H9 (cell line): Measurements from ENCODE around the gene SLC4A3. TPM values are rescaled to one million over a fixed set of nuclear protein-coding genes. Genes with fewer than 3 reads are reported as not detected.

ENCODE experiments used
- DNase-seq: peaks from one replicate; pipeline ENCODE4 v3.0.0-alpha.2; 2017
- H2AFZ ChIP-seq: one replicate; pipeline ENCODE4 v1.6.1; 2013; ENCODE audit warnings: mild to moderate bottlenecking, low read length, control low read depth, moderate library complexity
- H2AK5ac ChIP-seq: 2 replicates; pipeline ENCODE4 v1.6.1; 2013; ENCODE audit warnings: low read length, control low read depth, mixed read lengths; ENCODE audit not compliant: insufficient read length
- H2BK120ac ChIP-seq: one replicate; pipeline ENCODE4 v1.6.1; 2013; ENCODE audit warnings: low read depth, mild to moderate bottlenecking, low read length, control low read depth, inconsistent platforms; ENCODE audit not compliant: poor library complexity, severe bottlenecking
- H2BK12ac ChIP-seq: 2 replicates; pipeline ENCODE4 v1.6.1; 2013; ENCODE audit warnings: low read length, control low read depth, mixed read lengths, low read depth; ENCODE audit not compliant: insufficient read length
- H2BK15ac ChIP-seq: 2 replicates; pipeline ENCODE4 v1.6.1; 2013; ENCODE audit warnings: low read depth, low read length, control low read depth
- H2BK20ac ChIP-seq: one replicate; pipeline ENCODE4 v1.6.1; 2013; ENCODE audit warnings: low read depth, mild to moderate bottlenecking, low read length, control low read depth, inconsistent platforms; ENCODE audit not compliant: poor library complexity, severe bottlenecking
- H2BK5ac ChIP-seq: 2 replicates; pipeline ENCODE4 v1.6.1; 2013; ENCODE audit warnings: low read length, control low read depth, mixed read lengths; ENCODE audit not compliant: insufficient read length
- H3K14ac ChIP-seq: 2 replicates; pipeline ENCODE4 v1.6.1; 2013; ENCODE audit warnings: low read length, control low read depth; ENCODE audit not compliant: insufficient read depth
- H3K18ac ChIP-seq: 2 replicates; pipeline ENCODE4 v1.6.1; 2013; ENCODE audit warnings: low read depth, mild to moderate bottlenecking, mixed read lengths, low read length, control low read depth; ENCODE audit not compliant: insufficient read length
- H3K23ac ChIP-seq: 2 replicates; pipeline ENCODE4 v1.6.1; 2013; ENCODE audit warnings: low read length, control low read depth, mixed read lengths, low read depth; ENCODE audit not compliant: insufficient read length
- H3K23me2 ChIP-seq: 2 replicates; pipeline ENCODE4 v1.6.1; 2013; ENCODE audit warnings: low read depth, mild to moderate bottlenecking, mixed read lengths, low read length, control low read depth; ENCODE audit not compliant: insufficient read length, poor library complexity, severe bottlenecking
- H3K27ac ChIP-seq: 2 replicates; pipeline ENCODE4 v1.5.1; 2013; ENCODE audit warnings: low read length, control low read depth, mixed read lengths, low read depth; ENCODE audit not compliant: insufficient read length
- H3K27me3 ChIP-seq: 2 replicates; pipeline ENCODE4 v1.6.1; 2013; ENCODE audit warnings: low read length, control low read depth, inconsistent platforms; ENCODE audit not compliant: insufficient read depth
- H3K4ac ChIP-seq: 2 replicates; pipeline ENCODE4 v1.6.1; 2013; ENCODE audit warnings: low read depth, mild to moderate bottlenecking, control low read depth, inconsistent platforms, low read length, moderate library complexity
- H3K4me1 ChIP-seq: 2 replicates; pipeline ENCODE4 v1.6.1; 2013; ENCODE audit warnings: low read length, control low read depth, inconsistent platforms; ENCODE audit not compliant: insufficient read depth
- H3K4me2 ChIP-seq: 2 replicates; pipeline ENCODE4 v1.6.1; 2013; ENCODE audit warnings: low read length, control low read depth, mixed read lengths; ENCODE audit not compliant: insufficient read length, insufficient read depth
- H3K56ac ChIP-seq: 2 replicates; pipeline ENCODE4 v1.6.1; 2013; ENCODE audit warnings: low read depth, mild to moderate bottlenecking, mixed read lengths, low read length, control low read depth; ENCODE audit not compliant: insufficient read length
- H3K79me1 ChIP-seq: 2 replicates; pipeline ENCODE4 v1.6.1; 2013; ENCODE audit warnings: low read depth, mild to moderate bottlenecking, moderate library complexity, low read length, control low read depth, inconsistent platforms; ENCODE audit not compliant: insufficient read depth, poor library complexity, severe bottlenecking
- H3K79me2 ChIP-seq: 2 replicates; pipeline ENCODE4 v1.6.1; 2013; ENCODE audit warnings: low read length, control low read depth, inconsistent platforms; ENCODE audit not compliant: insufficient read depth
- H3K9ac ChIP-seq: 2 replicates; pipeline ENCODE4 v1.6.1; 2013; ENCODE audit warnings: low read length, control low read depth, mixed read lengths; ENCODE audit not compliant: insufficient read length; ENCODE audit errors: extremely low read depth
- H3K9me3 ChIP-seq: one replicate; pipeline ENCODE4 v1.6.1; 2013; ENCODE audit warnings: low read depth, low read length, inconsistent platforms; ENCODE audit not compliant: control insufficient read depth
- H3T11ph ChIP-seq: one replicate; pipeline ENCODE4 v1.6.1; 2013; ENCODE audit warnings: mild to moderate bottlenecking, low read length, control low read depth, inconsistent platforms
- H4K20me1 ChIP-seq: one replicate; pipeline ENCODE4 v1.6.1; 2013; ENCODE audit not compliant: control insufficient read depth, insufficient read length, insufficient read depth
- H4K5ac ChIP-seq: 2 replicates; pipeline ENCODE4 v1.6.1; 2013; ENCODE audit warnings: low read depth, mild to moderate bottlenecking, mixed read lengths, low read length, control low read depth; ENCODE audit not compliant: insufficient read length
- H4K8ac ChIP-seq: replicated peaks from 2 replicates; pipeline ENCODE4 v1.6.1; 2013; ENCODE audit warnings: low read length, control low read depth, mixed read lengths, low read depth; ENCODE audit not compliant: insufficient read length
- H4K91ac ChIP-seq: 2 replicates; pipeline ENCODE4 v1.6.1; 2013; ENCODE audit warnings: low read depth, mild to moderate bottlenecking, moderate library complexity, mixed read lengths, low read length, control low read depth; ENCODE audit not compliant: insufficient read length
- H3K27ac Mint-ChIP-seq, 3 experiments: 2 replicates in 2 of 3; 3 replicates in 1 of 3; pipeline ENCODE4 v1.8.0; 2020 to 2021; ENCODE audit warnings: mixed read lengths in 3 of 3, mild to moderate bottlenecking in 1 of 3, moderate library complexity in 1 of 3
- H3K27me3 Mint-ChIP-seq: 2 replicates; pipeline ENCODE4 v1.8.0; 2021; ENCODE audit warnings: low read depth, mild to moderate bottlenecking, moderate library complexity, mixed read lengths
- H3K36me3 Mint-ChIP-seq, 3 experiments: 2 replicates in 2 of 3; 3 replicates in 1 of 3; pipeline ENCODE4 v1.8.0; 2020 to 2021; ENCODE audit warnings: low read depth in 3 of 3, mixed read lengths in 3 of 3; ENCODE audit not compliant: insufficient read depth in 1 of 3
- H3K4me1 Mint-ChIP-seq, 2 experiments: 2 replicates each; pipeline ENCODE4 v1.8.0; 2020; ENCODE audit warnings: mixed read lengths in 2 of 2
- H3K4me3 Mint-ChIP-seq, 2 experiments: 2 replicates in 1 of 2; 3 replicates in 1 of 2; pipeline ENCODE4 v1.8.0; 2020 to 2021; ENCODE audit warnings: mild to moderate bottlenecking in 2 of 2, mixed read lengths in 2 of 2, moderate library complexity in 1 of 2
- H3K9me3 Mint-ChIP-seq, 2 experiments: 2 replicates in 1 of 2; 3 replicates in 1 of 2; pipeline ENCODE4 v1.8.0; 2020; ENCODE audit warnings: mild to moderate bottlenecking in 2 of 2, mixed read lengths in 2 of 2, moderate library complexity in 1 of 2
- CTCF ChIP-seq: fragments of 200-600 bp; sonication (generic); conservative IDR thresholded peaks from 3 replicates; pipeline ENCODE4 v1.8.0; 2021; ENCODE audit warnings: antibody characterized with exemption, mild to moderate bottlenecking
- WGBS: extraction: QIAGEN DNeasy Blood & Tissue Kit; methylation state at CpG from one replicate; pipeline ENCODE4 v1.1.7; 2013; ENCODE audit warnings: missing lambda C conversion rate, low lambda C conversion rate, mixed read lengths; ENCODE audit not compliant: insufficient read length; ENCODE audit errors: extremely low coverage; 5-methylcytosine and 5-hydroxymethylcytosine counted together
- total RNA-seq: library from RNA; stranded (reverse); gene quantifications from 2 replicates; pipeline ENCODE4 v1.2.1, GENCODE V29; 2021

SLC4A3 gene
- total RNA-seq, 1 experiment from 2014 or later, result 11.1 TPM

GRCh38 chr2:219675221-219675620 is 47.8 kb downstream of the SLC4A3 start:
- no CpG with 5 or more reads among the region's 4 CpGs for WGBS
- DNase-seq, result no peak

More at GRCh38 chr2:219675221-219675620, 47.8 kb downstream of the SLC4A3 start:
- no peaks in the 10 kb centered on the region for H3K23me2 ChIP-seq
- H3K4ac ChIP-seq, result no peak overlapping the region
- H2AFZ ChIP-seq, result no peak overlapping the region
- no peaks in the 10 kb centered on the region for H3K9me3 ChIP-seq
- no peak for TF ChIP-seq CTCF
- H2BK20ac ChIP-seq, result no peak overlapping the region
- Mint-ChIP-seq H3K36me3 (no peaks in the 10 kb centered on the region; a peak in 1 of 7 replicates), H3K27ac (no peak overlapping the region), H3K27me3 (peaks cover 3% of the 10 kb centered on the region), H3K4me3 (no peak overlapping the region), H3K4me1 (peaks cover 23 to 33% of the 10 kb centered on the region in 2 experiments), H3K9me3 (no peaks in the 10 kb centered on the region; a peak in 2 of 5 replicates)
- H2BK120ac ChIP-seq, result no peak overlapping the region
- H3K14ac ChIP-seq, result no peak overlapping the region
- H2AK5ac ChIP-seq, result no peak overlapping the region
- H3T11ph ChIP-seq, result no peak overlapping the region
- no peaks in the 10 kb centered on the region for H3K79me1 ChIP-seq
- H3K56ac ChIP-seq, result no peak overlapping the region
- H4K8ac ChIP-seq, result no peak overlapping the region
- no peak overlapping the region for H3K27ac ChIP-seq
- H3K4me1 ChIP-seq, result peaks cover 6% of the 10 kb centered on the region; the same call in 1 of the 2 replicates
- H3K18ac ChIP-seq, result no peak overlapping the region
- H3K27me3 ChIP-seq, result no peaks in the 10 kb centered on the region
- H4K20me1 ChIP-seq, result no peaks in the 10 kb centered on the region
- H3K4me2 ChIP-seq, result no peak overlapping the region
- no peak overlapping the region for H4K5ac ChIP-seq
- H2BK5ac ChIP-seq, result no peak overlapping the region
- H3K79me2 ChIP-seq, result no peaks in the 10 kb centered on the region
- no peak overlapping the region for H2BK15ac ChIP-seq
- no peak overlapping the region for H3K9ac ChIP-seq
- no peak overlapping the region for H2BK12ac ChIP-seq
- H3K23ac ChIP-seq, result no peak overlapping the region
- no peak overlapping the region for H4K91ac ChIP-seq
